Activated T-helper 1 cell treated with anti-CD3 and anti-CD28 coated beads, Interleukin-12 subunit alpha, Interleukin-12 subunit beta, Interleukin-2, Interleukin-4 antibody, amounts not matched to agents 30 ng/mL and 10 ng/mL and 1 ng/mL, durations not matched to agents 14 hours and 24 hours and 36 hours (primary cell): ENCODE measurements around the gene TSPAN10. TPM values are rescaled to one million over a fixed set of nuclear protein-coding genes. Genes with fewer than 3 reads are reported as not detected.

ENCODE experiments used
- DNase-seq: peaks from one replicate; pipeline ENCODE4 v3.0.0; 2021; ENCODE audit warnings: low spot score
- H3K27ac Mint-ChIP-seq: one replicate; pipeline ENCODE4 v1.8.0; 2021; ENCODE audit warnings: mild to moderate bottlenecking, mixed read lengths
- H3K27me3 Mint-ChIP-seq: one replicate; pipeline ENCODE4 v1.8.0; 2022; ENCODE audit warnings: mild to moderate bottlenecking, moderate library complexity, mixed read lengths; ENCODE audit not compliant: insufficient read depth
- H3K36me3 Mint-ChIP-seq: one replicate; pipeline ENCODE4 v1.8.0; 2021; ENCODE audit warnings: low read depth, mixed read lengths
- H3K4me1 Mint-ChIP-seq: one replicate; pipeline ENCODE4 v1.8.0; 2021; ENCODE audit warnings: low read depth, mixed read lengths
- H3K4me3 Mint-ChIP-seq: one replicate; pipeline ENCODE4 v1.8.0; 2021; ENCODE audit warnings: mild to moderate bottlenecking, moderate library complexity, mixed read lengths
- H3K9me3 Mint-ChIP-seq: one replicate; pipeline ENCODE4 v1.8.0; 2021; ENCODE audit warnings: mixed read lengths
- intact Hi-C: fragments of 100-400 bp; cut with micrococcal nuclease; formaldehyde crosslinking; loops from one replicate; pipeline ENCODE4 v1.15.1; 2024
- total RNA-seq: library from RNA; stranded (reverse); gene quantifications from 2 replicates; pipeline ENCODE4 v1.2.3, GENCODE V29; 2022

Gene TSPAN10
- total RNA-seq, 1 donor from 2014 or later, result 0.21 TPM

GRCh38 chr17:81641825-81642489, 5.0 kb downstream of the TSPAN10 start:
- H3K9me3 Mint-ChIP-seq, result no peaks in the 10 kb centered on the region
- H3K36me3 Mint-ChIP-seq, result no peaks in the 10 kb centered on the region
- no peak overlapping the region for H3K27ac Mint-ChIP-seq
- peaks cover 8% of the 10 kb centered on the region for H3K27me3 Mint-ChIP-seq
- DNase-seq, result no peak
- H3K4me3 Mint-ChIP-seq, result no peak overlapping the region
- no peaks in the 10 kb centered on the region for H3K4me1 Mint-ChIP-seq
- intact Hi-C loops, result no loop called here

- no peak for DNase-seq
- Mint-ChIP-seq H3K27me3 (peaks cover 26% of the 10 kb centered on the region), H3K4me1 (no peaks in the 10 kb centered on the region), H3K36me3 (no peaks in the 10 kb centered on the region), H3K4me3 (no peak overlapping the region), H3K27ac (no peak overlapping the region), H3K9me3 (no peaks in the 10 kb centered on the region)
- intact Hi-C loops, result no loop called here
Observed at GRCh38 chr17:81644496-81644895, 7.5 kb downstream of the TSPAN10 start.

GRCh38 chr17:81644976-81645952, 8.3 kb downstream of the TSPAN10 start:
- intact Hi-C loops, result no loop called here
- DNase-seq, result no peak
- peaks cover 26% of the 10 kb centered on the region for H3K27me3 Mint-ChIP-seq
- H3K4me1 Mint-ChIP-seq, result no peaks in the 10 kb centered on the region
- H3K27ac Mint-ChIP-seq, result no peak overlapping the region
- no peaks in the 10 kb centered on the region for H3K9me3 Mint-ChIP-seq
- no peak overlapping the region for H3K4me3 Mint-ChIP-seq
- no peaks in the 10 kb centered on the region for H3K36me3 Mint-ChIP-seq

- intact Hi-C loops, result no loop called here
- no peaks in the 10 kb centered on the region for H3K9me3 Mint-ChIP-seq
- no peak overlapping the region for H3K27ac Mint-ChIP-seq
Observed at GRCh38 chr17:81646869-81647600, 10.0 kb downstream of the TSPAN10 start.

GRCh38 chr17:81647640-81648012, 10.6 kb downstream of the TSPAN10 start:
- peaks cover 23% of the 10 kb centered on the region for H3K27me3 Mint-ChIP-seq
- H3K36me3 Mint-ChIP-seq, result no peaks in the 10 kb centered on the region
- intact Hi-C loops, result no loop called here
- H3K4me3 Mint-ChIP-seq, result no peak overlapping the region
- H3K4me1 Mint-ChIP-seq, result no peaks in the 10 kb centered on the region
- no peak for DNase-seq
- no peaks in the 10 kb centered on the region for H3K9me3 Mint-ChIP-seq
- no peak overlapping the region for H3K27ac Mint-ChIP-seq

More at GRCh38 chr17:81646869-81647600, 10.0 kb downstream of the TSPAN10 start:
- no peaks in the 10 kb centered on the region for H3K36me3 Mint-ChIP-seq
- peaks cover 23% of the 10 kb centered on the region for H3K27me3 Mint-ChIP-seq
- DNase-seq, result no peak
- H3K4me1 Mint-ChIP-seq, result no peaks in the 10 kb centered on the region
- H3K4me3 Mint-ChIP-seq, result no peak overlapping the region

- H3K36me3 Mint-ChIP-seq, result no peaks in the 10 kb centered on the region
- intact Hi-C loops, result no loop called here
- H3K4me3 Mint-ChIP-seq, result no peak overlapping the region
- H3K4me1 Mint-ChIP-seq, result peaks cover 2% of the 10 kb centered on the region
- H3K27ac Mint-ChIP-seq, result no peak overlapping the region
- no peak for DNase-seq
- no peaks in the 10 kb centered on the region for H3K9me3 Mint-ChIP-seq
- H3K27me3 Mint-ChIP-seq, result peaks cover 23% of the 10 kb centered on the region
Observed at GRCh38 chr17:81648013-81648706, 11.2 kb downstream of the TSPAN10 start.

GRCh38 chr17:81648707-81649085, 11.7 kb downstream of the TSPAN10 start:
- Mint-ChIP-seq H3K4me1 (peaks cover 7% of the 10 kb centered on the region), H3K27me3 (peaks cover 23% of the 10 kb centered on the region)
- intact Hi-C loops, result no loop called here

GRCh38 chr17:81650951-81651350, 14.0 kb downstream of the TSPAN10 start:
- Mint-ChIP-seq H3K9me3 (no peaks in the 10 kb centered on the region), H3K27ac (no peak overlapping the region), H3K27me3 (peaks cover 23% of the 10 kb centered on the region), H3K4me3 (no peak overlapping the region), H3K4me1 (peaks cover 13% of the 10 kb centered on the region), H3K36me3 (no peaks in the 10 kb centered on the region)
- no peak for DNase-seq
- intact Hi-C loops, result no loop called here

More at GRCh38 chr17:81648707-81649085, 11.7 kb downstream of the TSPAN10 start:
- H3K27ac Mint-ChIP-seq, result no peak overlapping the region
- no peak for DNase-seq
- no peaks in the 10 kb centered on the region for H3K36me3 Mint-ChIP-seq
- H3K9me3 Mint-ChIP-seq, result no peaks in the 10 kb centered on the region
- H3K4me3 Mint-ChIP-seq, result no peak overlapping the region

- Mint-ChIP-seq H3K27ac (no peak overlapping the region), H3K27me3 (peaks cover 22% of the 10 kb centered on the region), H3K4me3 (peak overlapping the region; percentile 5), H3K9me3 (no peaks in the 10 kb centered on the region), H3K36me3 (no peaks in the 10 kb centered on the region), H3K4me1 (peaks cover 13% of the 10 kb centered on the region)
- DNase-seq, result no peak
- intact Hi-C loops, result no loop called here
Observed at GRCh38 chr17:81651692-81652091, 14.7 kb downstream of the TSPAN10 start.

GRCh38 chr17:81652906-81653771, 16.1 kb downstream of the TSPAN10 start:
- Mint-ChIP-seq H3K27me3 (peaks cover 11% of the 10 kb centered on the region), H3K27ac (peak overlapping the region; percentile 68), H3K9me3 (no peaks in the 10 kb centered on the region), H3K36me3 (no peaks in the 10 kb centered on the region), H3K4me3 (peak overlapping the region; percentile 81), H3K4me1 (peaks cover 20% of the 10 kb centered on the region)
- intact Hi-C loops, result no loop called here
- no peak for DNase-seq

- Mint-ChIP-seq H3K27ac (no peak overlapping the region), H3K4me3 (no peak overlapping the region), H3K4me1 (peaks cover 20% of the 10 kb centered on the region), H3K9me3 (no peaks in the 10 kb centered on the region), H3K36me3 (no peaks in the 10 kb centered on the region), H3K27me3 (no peaks in the 10 kb centered on the region)
- intact Hi-C loops, result no loop called here
- DNase-seq, result no peak
Observed at GRCh38 chr17:81655378-81656117, 18.6 kb downstream of the TSPAN10 start.
